GM21447 (cell line): ENCODE data around the gene FMN1.

Source experiments
- ATAC-seq: cut with Tn5 transposase; IDR thresholded peaks from one replicate; pipeline ENCODE4 v1.9.1; 2021; ENCODE audit not compliant: unreplicated experiment

Gene FMN1

DNA sequence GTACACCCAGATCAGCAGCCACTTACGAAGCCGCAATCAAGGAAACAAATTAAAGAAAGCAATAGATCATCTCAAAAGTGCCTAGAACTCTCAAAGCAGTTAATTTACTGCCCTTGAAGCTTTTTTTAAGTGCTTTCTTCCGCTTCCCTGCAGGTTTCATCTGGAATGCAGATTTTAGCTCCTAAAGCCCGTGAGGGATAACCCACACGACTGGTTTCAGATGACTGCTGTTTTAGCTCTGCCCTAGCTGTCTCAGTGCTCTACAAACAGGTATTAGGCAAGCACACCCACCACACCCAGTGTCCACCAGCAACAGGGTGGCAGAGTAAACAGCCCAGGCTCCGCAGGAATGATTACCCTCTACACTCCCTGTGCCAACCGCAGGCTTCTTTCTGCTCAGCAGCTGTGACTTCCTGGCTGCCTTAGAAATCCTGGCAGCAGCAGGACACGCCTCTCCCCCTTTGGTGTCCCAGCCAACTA is 126.0 kb downstream of the FMN1 start:
- ATAC-seq: no peak

DNA sequence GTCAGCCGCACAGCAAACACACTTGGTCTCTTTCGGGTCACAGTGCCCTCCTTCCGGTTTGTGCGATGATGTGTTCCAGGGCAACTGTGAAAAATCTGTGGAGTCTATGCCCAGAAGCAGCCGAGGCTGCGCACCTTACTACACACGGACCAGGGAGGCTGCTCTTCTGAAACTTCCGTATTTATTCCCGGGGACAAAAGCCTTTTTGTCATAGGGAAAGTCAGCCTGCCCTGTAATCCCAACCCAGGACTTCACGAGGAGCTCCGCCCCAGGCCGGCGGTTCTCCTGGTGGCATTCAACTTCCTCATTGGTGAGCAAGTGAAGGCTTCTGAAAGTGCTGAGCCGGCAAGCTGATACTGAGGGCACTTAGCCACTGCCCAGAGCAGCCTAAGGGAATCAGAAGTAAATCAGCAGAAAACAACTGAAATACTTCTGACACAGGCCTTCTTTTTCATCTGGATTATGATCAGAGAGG is 126.5 kb downstream of the FMN1 start:
- no peak for ATAC-seq

DNA sequence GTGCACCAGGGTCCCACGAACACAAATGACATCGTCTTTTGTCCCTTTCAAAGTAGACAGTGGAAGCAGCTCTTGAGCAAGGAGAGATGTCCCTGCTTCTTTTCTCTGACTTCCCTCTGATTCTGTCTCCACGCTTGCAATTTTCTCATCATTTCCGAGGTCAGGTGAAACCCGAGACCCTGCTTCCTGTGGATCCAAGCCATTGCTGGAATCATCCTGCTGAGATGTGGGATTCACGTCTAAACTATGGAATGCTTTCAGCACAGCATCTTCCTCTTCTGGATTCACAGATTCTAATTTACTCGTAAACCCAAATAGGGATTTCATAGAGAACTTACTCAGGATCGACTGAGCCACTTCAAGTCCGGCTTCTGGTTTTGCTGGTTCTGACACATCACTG is 127.1 kb downstream of the FMN1 start:
- no peak for ATAC-seq

DNA sequence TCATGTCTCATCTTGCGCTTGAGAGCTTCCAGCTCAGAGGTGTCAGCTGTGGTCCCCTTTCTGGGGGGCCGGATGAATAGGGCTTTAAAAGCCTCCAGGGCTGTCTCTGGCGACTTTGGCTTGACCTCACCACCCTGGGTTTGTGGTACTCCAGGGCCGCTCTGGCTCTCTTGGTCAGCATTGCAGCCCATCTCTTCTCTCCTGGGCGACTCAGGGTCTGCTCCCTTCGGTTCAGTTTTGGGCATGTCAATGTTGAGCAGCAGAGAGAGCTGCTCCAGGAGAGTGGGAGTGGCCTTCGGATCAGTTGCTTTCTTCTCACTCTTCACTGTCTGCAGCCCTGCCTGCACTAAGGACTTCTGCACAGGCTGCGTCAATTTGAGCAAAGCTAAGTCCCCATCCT is 127.9 kb downstream of the FMN1 start:
- no peak for ATAC-seq

DNA sequence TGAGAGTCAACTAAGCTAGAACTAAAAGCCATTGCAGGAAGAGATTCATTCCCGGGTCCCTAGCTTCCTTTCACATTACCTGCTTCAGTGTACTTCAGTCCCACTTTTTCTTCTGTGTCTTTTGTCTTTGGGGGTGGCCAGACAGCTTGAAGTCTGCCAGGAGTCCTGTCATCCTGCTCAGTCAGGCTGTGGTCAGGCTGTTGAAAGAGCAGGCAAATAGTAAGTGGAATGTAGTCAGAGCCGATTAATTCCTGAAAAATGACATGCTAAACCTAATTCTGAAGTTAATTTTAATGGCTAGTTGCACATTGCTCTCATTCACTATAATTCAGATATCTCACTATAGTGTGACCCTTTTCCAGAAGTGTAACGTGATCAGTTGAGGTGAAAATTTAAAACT is 129.6 kb downstream of the FMN1 start:
- ATAC-seq: no peak

DNA sequence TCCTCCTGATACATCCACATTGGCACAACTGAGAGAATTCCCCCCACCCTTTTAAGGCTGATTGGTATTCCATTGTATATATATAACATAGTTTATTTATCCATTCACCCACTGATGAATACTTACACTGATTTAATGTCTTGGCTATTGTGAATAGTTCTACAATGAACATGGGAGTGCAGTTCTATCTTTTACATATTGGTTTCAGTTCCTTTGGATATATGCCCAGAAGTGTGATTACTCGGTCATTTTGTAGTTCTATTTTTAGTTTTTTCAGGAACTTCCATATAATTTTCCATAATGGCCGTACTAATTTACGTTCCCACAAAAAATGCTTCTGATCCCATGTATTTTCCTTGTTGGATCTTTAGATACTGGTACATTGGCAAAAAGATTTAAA is 135.3 kb downstream of the FMN1 start:
- no peak for ATAC-seq

DNA sequence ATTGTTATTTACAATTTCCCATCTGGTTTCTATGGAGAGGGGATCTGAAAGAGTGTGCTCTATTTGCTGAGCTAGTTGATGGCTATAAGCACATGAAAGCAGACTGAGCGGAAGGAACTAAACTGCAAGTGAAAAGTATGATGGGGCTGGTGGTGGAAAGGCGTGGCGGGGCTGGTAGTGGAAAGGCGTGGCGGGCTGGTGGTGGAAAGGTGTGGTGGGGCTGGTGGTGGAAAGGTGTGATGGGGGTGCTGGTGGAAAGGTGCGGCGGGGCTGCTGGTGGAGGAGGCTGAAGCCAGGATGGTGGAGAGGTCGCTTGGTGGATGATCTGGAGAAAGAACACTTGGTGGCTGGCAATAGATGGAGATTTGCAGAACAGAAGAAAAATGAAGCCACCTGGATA is 136.7 kb downstream of the FMN1 start:
- no peak for ATAC-seq

DNA sequence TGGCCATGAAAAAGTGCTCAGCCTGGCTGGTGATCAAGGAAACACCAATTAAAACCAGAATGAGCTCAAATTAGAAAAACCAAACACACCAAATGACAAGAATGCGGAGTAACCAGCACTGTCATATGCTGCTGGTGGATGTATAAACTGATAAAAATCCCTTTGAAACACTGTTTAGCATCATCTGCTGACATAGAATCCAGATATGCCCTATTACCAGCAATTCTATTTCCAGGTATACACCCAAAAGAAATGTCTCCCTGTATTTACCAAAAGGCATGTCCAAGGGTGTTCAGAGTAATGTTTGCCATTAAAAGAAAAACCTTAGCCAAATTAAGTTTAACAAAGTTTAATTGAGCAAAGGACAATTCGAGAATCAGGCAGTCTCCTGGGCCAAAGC is 138.6 kb downstream of the FMN1 start:
- no peak for ATAC-seq

DNA sequence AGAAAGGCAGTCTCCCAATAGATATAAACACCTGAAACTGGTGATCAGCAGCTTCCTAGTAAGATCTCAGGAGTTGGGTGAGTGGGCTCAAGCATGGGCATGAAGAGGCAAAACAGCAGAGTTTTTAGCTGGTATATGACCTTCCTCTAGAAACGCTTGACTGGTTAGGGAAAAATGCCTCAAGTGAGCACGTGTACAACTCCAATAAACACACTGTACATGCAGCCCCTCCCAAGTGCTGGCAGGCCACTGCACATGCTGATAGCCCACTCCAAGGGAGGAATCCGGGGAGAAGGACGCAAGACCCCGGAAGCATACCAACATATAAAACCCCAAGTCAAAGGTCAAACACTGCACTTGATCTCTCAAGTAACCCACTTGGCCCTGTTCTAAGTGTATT is 143.0 kb downstream of the FMN1 start:
- no peak for ATAC-seq

DNA sequence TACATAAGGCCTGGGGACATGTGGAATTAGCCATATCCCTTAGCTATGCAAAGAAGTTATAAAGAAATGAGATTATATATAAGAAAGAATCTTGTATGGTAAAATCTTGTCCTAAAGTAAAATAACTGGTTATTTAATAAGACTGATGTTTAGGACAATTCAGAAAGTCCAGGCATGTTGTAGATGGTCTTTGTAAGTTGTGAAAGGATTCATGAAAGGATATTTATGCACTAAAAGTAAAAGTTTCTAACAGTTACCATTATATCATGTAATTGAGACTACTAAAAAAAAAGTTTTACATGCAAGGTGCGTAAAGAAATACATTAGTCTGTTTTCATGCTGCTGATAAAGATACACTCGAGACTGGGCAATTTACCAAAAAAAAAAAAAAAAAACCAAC is 146.3 kb downstream of the FMN1 start:
- ATAC-seq: no peak

DNA sequence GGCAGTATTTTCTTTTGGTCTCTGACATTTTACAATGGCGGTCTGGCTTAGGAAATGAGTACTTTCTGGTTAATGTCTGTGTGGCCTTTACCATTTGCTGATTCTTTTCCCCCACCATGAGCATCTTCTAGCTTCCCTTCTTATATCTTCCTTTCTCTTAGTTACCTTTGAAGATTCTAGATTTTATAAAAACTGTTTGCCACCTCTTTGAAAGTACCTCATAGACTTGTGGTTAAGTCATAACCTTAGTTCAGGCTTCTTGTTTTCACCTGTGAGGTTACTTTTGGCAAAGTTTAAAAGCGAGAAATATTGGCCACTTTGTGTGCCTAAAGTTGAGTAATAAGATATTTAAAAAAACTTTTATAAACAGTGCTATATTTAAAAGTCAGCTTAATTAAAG is 147.4 kb downstream of the FMN1 start:
- ATAC-seq: no peak

DNA sequence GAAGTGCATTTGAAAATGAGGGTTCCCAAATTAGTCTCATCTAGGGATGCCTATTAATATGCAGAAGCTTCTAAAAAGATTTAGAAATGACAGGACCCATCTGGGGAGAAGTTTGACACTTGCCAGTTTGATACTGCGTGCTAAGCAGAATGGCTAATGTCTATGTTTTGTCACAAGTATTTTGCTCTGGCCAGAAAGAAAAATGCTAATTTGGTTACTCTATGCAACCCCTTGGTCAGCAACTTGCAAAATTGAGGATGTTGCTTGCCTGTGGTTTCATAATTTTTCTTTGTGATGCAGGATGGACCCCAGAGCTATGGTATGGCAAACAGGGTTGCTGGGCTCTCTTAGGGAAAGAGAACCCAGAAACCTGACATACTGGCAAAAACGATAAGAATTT is 148.2 kb downstream of the FMN1 start:
- ATAC-seq: no peak

DNA sequence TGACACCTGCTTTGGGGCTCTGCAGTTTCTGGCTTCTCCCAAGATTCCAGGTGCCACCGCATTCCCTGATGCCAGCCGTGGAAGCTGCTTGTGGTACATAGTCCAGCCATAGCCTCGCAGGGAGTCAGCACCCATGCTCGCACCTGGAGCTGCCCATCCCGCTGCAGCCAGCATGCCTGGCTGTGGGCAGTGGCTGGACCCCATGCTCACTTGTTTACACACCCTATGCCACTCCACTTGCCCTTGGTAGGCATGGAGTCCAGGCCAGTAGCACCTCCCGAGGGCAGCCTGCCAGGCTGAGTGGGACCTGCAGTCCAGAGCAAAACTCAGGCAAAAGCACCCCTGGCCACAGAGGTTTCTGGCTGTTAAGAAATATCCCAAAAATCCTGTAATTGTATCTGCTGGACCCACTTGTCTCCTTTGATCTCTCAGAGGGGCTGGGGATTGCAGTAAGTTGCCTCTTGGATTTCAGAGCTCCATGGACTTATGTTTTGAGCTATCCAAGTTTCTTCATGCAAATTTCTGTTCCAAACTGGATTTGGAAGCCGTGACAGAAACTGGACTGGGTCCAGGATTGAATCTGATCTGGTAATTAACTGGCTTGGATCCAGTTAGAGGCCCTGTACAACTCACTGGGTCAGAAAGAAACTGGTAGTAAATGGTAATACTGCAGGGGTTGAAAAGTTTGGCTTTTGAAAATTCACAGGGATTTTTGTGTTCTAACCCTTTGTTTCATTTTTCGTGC is 149.3 kb downstream of the FMN1 start:
- ATAC-seq: no peak

DNA sequence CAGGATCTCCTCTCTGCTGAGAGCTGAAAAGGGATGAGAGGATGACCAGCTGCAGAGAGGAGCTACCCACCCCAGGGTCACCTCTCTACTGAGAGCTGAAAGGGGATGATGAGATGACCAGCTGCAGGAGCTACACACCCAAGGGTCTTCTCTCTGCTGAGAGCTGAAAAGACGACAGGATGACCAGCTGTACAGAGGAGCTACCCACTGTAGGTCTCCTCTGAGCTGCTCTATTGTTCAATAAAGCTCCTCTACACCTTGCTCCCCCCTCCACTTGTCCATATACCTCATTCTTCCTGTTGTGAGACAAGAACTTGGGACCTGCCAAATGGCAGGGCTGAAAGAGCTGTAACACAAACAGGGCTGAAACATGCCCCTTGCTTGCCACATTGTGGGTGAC is 149.9 kb downstream of the FMN1 start:
- ATAC-seq: no peak

DNA sequence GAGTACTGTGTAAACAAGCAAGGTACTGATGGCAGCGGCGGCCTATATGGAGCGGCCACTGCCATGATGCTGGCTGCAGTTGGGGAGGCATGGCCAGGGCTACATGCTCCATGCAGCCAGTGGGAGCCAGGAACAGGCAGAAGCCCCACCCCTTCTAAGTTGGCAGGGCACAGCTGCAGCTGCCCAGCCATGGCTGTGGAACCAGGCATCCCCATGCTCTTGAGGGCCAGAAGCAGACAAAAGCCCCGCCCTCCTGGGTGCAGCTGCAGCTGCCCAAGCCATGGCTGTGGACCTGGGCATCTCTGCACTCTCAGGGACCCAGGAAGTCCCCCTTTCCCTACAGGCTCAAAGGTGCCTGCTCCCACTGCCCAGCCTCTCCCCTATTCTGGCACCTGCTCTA is 150.9 kb downstream of the FMN1 start:
- ATAC-seq: no peak

DNA sequence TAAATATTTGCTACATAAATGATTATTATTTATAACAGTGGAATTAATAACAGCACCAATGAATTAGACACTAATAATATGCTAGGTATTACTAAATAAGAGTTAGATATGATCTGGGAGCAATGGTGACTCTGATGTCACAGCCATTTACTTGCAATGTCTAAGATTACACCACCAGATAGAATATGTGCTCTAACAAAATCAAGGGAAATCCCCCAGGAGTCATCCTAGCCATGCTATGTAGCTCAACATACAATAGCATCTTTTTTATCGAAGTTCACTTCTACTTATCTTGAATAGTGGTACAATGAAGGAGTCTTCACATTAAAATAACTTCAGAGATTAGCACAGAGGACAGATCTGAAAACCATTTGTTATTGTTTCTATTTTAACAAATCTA is 154.0 kb downstream of the FMN1 start:
- no peak for ATAC-seq

DNA sequence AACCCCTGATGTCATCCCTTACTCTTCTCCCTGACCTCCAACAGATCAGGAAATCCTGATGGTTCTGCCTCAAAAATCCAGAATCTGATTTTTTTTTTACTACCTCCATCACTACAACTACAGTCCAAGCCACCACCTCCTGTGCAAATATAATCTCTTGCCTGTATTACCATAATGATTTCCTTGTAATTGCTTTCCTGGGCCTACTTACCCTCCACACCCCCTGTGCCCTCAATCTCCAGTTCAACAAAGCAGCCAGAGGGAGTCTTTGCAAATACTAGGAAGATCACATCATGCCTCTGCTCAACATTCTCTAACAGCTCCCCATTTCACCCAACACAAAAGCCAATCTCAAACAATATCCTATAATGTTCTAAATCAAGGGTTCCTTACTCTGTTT is 159.9 kb downstream of the FMN1 start:
- ATAC-seq: no peak

DNA sequence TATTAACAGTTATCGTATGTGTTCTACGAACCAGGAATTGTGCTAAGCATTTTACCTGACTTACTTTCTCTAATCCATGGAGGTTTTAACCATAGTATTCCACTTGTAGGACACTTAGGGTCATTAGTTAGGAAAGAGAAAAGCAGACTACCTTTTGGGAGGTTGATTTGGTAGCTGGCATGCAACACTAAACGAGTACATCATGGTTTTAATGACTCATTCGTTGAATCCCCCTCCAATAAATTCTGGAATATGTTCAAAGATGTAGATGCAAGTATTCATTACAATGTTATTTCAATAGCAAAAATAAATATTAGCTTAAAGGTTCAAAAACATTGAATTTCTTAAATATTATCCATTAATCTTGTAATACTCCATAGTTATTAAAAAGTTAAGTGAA is 162.5 kb downstream of the FMN1 start:
- ATAC-seq: no peak

DNA sequence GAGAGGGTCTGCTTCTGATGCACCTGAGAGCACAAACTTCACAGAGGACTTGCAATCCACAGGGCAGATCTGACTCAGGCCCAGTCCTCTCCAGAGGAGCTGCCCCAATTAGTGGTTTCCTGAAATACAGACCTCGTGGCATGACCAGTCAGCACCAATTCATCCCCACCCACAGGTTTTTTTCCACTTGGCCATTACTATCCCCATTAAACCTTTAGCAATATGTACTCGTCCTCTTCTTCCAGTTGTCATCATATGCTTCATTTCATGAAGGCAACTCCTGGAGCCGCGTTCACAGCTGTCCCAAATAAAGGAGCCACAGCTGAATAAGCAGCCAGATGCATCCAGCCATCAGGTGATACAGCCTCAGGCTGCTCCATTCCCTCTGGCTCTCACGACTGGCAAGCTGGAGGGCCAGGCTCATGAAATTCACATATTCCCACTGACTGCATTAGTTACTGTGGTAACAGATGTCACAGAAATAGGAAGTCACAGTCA is 163.1 kb downstream of the FMN1 start:
- no peak for ATAC-seq

DNA sequence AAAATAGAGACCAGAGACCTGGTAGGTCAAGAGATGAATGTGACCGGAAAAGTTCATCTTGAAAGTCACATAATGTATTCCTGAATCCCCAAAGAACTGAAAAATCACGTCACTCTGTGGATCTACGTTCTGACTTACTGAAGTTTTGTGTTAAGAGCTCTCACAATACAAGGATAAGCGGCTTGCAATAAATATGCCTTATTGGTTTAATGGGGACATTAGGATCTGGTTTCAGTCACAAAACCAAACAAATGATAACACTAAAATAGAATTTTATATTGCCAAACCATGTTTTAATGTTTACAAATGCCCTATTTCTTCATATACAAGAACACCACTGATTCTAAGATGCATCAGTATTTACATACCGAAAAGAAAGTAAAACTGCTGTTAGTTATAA is 164.2 kb downstream of the FMN1 start:
- ATAC-seq: no peak

DNA sequence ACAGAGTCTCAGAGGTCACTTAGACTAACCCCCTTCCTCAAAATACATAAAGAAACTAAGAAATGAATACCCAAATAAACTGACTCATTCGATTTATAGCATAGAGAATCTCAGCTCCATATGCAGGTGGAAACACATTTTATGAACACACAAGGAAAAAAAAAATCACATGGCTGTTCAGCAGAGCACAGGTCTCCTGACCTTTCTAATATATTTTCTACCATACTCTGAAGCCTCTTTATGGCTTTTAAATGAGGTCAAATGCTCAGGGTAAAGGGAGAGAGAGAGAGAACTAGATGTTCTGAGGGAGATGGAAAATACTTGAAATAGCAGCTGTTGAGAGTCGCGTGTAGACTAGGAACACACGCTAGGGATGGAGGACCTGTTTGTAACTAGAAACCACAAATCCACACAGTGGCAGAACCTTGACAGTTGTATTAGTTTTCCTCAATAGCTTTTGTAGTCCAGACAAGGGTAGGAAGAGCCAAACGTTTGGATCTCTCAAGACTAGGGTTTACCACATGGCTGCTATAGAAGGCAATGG is 165.3 kb downstream of the FMN1 start:
- ATAC-seq: no peak

DNA sequence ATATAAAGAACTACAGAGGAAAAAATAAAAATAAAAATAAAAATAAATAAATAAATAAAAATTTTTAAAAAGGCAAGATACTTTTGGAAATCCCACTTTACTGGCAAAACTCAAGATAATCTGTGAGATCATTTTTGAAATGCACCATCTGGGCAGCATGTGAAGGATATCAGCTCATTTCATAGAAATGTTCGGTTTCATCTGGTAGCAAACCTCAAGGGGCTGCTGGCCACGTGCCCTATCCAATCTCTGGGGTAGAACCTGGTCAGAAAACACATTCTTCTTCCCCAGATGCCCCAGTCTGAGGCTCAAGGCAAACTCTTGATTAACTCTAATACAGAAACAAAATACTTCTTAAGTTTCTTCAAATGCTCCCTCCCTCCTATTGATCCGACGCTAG is 166.0 kb downstream of the FMN1 start:
- no peak for ATAC-seq
